Cardiac muscle cell (in vitro differentiated cells and primary cell): ENCODE measurements around the gene GADD45A. TPM values are rescaled to one million over a fixed set of nuclear protein-coding genes. Genes with fewer than 3 reads are reported as not detected.

Source experiments
- DNase-seq, 2 donors: peaks; one replicate each; pipeline versions ENCODE4 v3.0.0 to v3.0.0-alpha.2; 2010 to 2017; ENCODE audit warnings: low read depth in 1 of 2, low spot score in 1 of 2
- H3K27ac ChIP-seq: fragments of 200-600 bp; sonication (generic); 2 replicates; pipeline ENCODE4 v1.5.1; 2016
- H3K27me3 ChIP-seq: fragments of 200-600 bp; sonication (generic); 2 replicates; pipeline ENCODE4 v1.6.0; 2016; ENCODE audit warnings: control low read depth
- H3K36me3 ChIP-seq: fragments of 200-600 bp; sonication (generic); 2 replicates; pipeline ENCODE4 v1.5.1; 2016; ENCODE audit warnings: control low read depth
- H3K4me1 ChIP-seq: fragments of 200-600 bp; sonication (generic); 2 replicates; pipeline ENCODE4 v1.8.1; 2017; ENCODE audit warnings: low read depth, mild to moderate bottlenecking, mixed run types
- H3K4me3 ChIP-seq: fragments of 200-600 bp; sonication (generic); 2 replicates; pipeline ENCODE4 v1.5.1; 2016; ENCODE audit warnings: mild to moderate bottlenecking
- H3K9me3 ChIP-seq: fragments of 200-600 bp; sonication (generic); 2 replicates; pipeline ENCODE4 v1.5.1; 2017; ENCODE audit warnings: low read depth, mild to moderate bottlenecking, control low read depth
- polyA plus RNA-seq: library from polyadenylated mRNA; unstranded; fragments of >200 nt; fragmentation: Nextera tagmentation; extraction: Ambion mirVana; gene quantifications from 2 replicates; pipeline ENCODE4 v1.2.1, GENCODE V29; 2016
- total RNA-seq: library from RNA; depleted of rRNA; stranded (reverse); fragments of >200 nt; gene quantifications from 2 replicates; pipeline ENCODE4 v1.2.3, GENCODE V29; 2016
- TF ChIP-seq, protein P1 (sequence below): IDR thresholded peaks from 2 replicates; pipeline ENCODE4 v1.5.1; 2012; ENCODE audit warnings: low read depth, mild to moderate bottlenecking, low read length

Gene GADD45A
- total and polyA plus RNA-seq, 2 experiments from 2014 or later: 84.2 to 112 TPM

DNA sequence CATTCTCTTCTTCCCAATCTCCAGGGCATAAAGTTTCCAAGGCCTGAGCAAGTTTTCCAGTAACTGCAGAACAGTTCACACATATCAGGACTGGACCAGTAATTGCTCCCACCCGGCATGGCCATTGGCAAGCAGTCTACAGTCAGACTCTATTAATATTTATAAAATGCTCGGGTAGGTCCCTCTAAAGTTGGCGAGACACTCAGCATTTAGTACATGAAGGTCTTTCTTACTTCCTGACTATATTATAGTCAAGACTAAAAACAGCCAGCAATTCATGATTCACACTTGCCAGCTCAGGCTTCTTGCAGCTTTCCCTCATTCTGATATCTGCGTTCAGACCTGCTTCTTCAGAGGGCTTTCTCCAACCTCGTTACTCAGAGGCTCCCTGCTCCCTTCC is 25.4 kb downstream of the GADD45A start:
- peak overlapping the region; percentile 44 for H3K27ac ChIP-seq
- TF ChIP-seq, protein P1, sequence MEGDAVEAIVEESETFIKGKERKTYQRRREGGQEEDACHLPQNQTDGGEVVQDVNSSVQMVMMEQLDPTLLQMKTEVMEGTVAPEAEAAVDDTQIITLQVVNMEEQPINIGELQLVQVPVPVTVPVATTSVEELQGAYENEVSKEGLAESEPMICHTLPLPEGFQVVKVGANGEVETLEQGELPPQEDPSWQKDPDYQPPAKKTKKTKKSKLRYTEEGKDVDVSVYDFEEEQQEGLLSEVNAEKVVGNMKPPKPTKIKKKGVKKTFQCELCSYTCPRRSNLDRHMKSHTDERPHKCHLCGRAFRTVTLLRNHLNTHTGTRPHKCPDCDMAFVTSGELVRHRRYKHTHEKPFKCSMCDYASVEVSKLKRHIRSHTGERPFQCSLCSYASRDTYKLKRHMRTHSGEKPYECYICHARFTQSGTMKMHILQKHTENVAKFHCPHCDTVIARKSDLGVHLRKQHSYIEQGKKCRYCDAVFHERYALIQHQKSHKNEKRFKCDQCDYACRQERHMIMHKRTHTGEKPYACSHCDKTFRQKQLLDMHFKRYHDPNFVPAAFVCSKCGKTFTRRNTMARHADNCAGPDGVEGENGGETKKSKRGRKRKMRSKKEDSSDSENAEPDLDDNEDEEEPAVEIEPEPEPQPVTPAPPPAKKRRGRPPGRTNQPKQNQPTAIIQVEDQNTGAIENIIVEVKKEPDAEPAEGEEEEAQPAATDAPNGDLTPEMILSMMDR: no peak
- H3K9me3 ChIP-seq: no peaks in the 10 kb centered on the region
- no peaks in the 10 kb centered on the region for H3K27me3 ChIP-seq
- H3K4me1 ChIP-seq: peaks cover 16% of the 10 kb centered on the region
- H3K4me3 ChIP-seq: no peak overlapping the region
- peak in 1 of 2 donors; percentile 68 for DNase-seq
- H3K36me3 ChIP-seq: no peaks in the 10 kb centered on the region

DNA sequence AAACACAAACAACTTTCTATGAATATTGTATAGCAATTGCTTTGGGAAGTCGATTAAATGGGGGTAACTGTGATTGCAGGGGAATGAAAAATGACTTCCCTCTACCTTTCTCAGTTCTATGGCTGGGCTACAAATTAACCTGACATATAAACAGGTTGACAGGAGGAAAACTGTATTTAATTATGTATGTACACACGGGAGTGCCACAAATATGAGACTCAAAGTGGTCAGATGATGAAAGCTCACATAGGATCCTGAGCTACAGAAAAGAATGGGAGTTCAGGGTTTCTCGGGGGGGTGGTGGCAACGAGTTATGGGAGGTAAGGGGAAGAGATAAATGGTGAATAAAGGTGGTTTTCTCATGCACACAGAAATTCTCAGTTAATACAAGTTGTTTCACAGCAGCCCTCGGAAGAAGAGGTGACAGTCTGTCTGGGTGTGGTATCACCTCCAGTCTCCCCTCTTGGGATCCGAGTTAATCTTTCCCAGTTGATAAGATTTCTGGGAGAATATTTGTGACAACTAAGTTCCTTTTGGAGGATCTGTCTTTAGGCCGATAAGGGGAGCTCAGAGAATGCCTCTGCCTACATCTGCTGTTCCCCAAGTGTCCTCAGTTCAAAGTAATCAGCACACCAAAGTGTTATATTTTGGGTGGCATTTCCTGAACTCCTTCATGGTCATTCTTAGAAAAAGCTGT is 26.3 kb downstream of the GADD45A start:
- H3K36me3 ChIP-seq: no peaks in the 10 kb centered on the region
- peaks cover 13% of the 10 kb centered on the region for H3K4me1 ChIP-seq
- H3K4me3 ChIP-seq: no peak overlapping the region
- H3K27ac ChIP-seq: peak overlapping the region; percentile 44
- H3K9me3 ChIP-seq: no peaks in the 10 kb centered on the region
- H3K27me3 ChIP-seq: no peaks in the 10 kb centered on the region
- DNase-seq: no peak
- TF ChIP-seq, protein P1: no peak

DNA sequence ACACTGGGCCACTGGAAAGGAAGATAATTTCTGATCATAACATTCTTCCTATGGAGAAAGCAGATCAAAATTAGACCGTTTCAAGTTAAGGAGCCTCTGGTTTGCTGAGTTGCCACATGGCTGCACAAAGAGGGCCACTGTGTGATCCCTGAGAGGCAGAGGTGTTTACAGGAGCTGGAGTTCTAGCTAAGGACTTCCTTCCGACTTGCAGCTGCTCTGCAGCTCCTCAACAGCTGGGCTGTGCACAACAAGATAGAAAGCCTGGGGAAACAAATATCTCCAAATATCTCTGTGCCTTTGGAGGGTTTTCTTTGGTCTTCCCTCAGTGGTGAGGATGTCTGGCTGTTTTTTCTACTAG is 26.8 kb downstream of the GADD45A start:
- DNase-seq: no peak
- H3K27me3 ChIP-seq: no peaks in the 10 kb centered on the region
- peaks cover 11% of the 10 kb centered on the region for H3K4me1 ChIP-seq
- no peaks in the 10 kb centered on the region for H3K9me3 ChIP-seq
- peak overlapping the region; percentile 42 for H3K27ac ChIP-seq
- no peaks in the 10 kb centered on the region for H3K36me3 ChIP-seq
- TF ChIP-seq, protein P1: no peak
- no peak overlapping the region for H3K4me3 ChIP-seq

DNA sequence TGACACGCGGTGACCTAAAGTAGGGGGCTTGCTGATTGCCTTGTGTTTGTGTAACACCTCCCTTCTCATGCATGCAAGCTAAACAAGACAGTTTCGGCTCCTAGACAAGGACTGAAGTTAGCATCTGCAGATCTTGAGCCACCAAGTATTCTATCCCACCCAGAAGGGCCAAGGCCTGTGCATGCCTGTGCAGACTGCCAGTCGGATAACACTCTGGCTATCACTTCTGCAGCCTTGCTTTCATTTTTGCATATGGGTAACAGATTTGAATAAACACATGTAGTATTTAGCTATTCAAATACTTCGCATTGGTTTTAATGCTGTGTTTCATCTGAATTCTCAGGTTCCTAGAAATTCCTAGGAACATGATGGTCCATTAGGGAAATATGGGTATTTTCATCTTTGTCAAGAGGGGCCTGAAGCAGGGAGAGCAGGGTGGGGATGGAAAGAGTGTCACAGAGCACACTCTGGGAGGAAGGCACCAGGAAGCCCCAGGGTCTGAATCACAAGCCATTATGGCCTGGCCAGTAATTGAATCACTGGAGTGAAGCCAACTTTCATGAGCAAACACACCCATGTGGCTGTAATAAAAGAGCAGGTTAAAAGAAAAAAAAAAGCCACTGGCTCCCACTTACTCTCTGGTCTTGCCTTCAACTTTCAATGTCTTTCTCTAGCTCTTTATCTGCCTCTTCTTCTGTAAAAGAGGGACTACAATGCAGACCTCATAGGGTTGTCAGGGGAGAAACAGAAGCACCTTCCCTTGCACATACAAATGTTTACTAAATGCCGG is 28.3 kb downstream of the GADD45A start:
- Histone ChIP-seq H3K27ac (no peak overlapping the region), H3K27me3 (no peaks in the 10 kb centered on the region), H3K36me3 (no peaks in the 10 kb centered on the region), H3K4me1 (peaks cover 14% of the 10 kb centered on the region), H3K4me3 (no peak overlapping the region), H3K9me3 (no peaks in the 10 kb centered on the region)
- peak in 1 of 2 donors; percentile 69 for DNase-seq
- TF ChIP-seq, protein P1: no peak

DNA sequence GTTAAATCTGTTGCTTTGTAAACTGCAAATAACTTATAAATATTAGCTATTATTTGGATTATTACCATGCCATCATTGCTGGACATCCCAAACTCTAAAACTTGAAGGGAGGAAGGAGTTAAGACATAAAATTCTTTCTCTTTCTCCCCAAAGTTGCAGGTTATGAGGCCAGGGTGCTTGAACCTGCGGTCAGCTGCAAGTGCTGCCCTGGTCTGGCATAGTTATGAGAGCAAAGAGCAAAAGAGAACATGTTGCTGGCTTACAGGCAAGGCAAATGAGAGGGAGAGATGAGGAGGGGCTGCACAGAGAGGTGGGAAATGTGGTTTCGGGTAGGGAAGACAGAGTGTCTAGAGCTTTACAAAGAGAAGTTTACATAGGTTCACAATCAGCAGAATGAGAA is 30.8 kb downstream of the GADD45A start:
- Histone ChIP-seq H3K27me3 (no peaks in the 10 kb centered on the region), H3K27ac (no peak overlapping the region), H3K4me3 (no peak overlapping the region), H3K9me3 (no peaks in the 10 kb centered on the region), H3K4me1 (peaks cover 15% of the 10 kb centered on the region), H3K36me3 (no peaks in the 10 kb centered on the region)
- TF ChIP-seq, protein P1: no peak
- no peak for DNase-seq
